HG02870 (cell line): ENCODE results near the gene SERTAD4.

Source experiments
- ATAC-seq: cut with Tn5 transposase; IDR thresholded peaks from one replicate; pipeline ENCODE4 v1.9.1; 2021; ENCODE audit warnings: mild to moderate bottlenecking, moderate library complexity; ENCODE audit not compliant: unreplicated experiment

SERTAD4 gene

GRCh38 chr1:210231846-210232510 is 618 bp upstream of the SERTAD4 start:
- no peak for ATAC-seq

DNA sequence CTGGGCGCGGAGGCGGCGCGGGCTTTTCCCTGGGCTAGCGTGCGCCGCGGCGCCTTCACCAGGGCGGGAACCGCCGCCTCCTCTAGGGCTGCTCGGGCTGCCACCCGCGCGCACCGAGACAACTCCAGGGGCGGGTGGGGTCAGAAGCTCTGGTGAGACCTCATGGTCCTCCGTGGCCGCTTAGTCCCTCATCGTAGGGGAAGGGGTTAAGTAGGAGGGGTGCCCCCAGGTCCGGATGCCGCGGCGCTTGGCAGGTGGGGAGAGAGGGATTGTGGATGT is 559 bp downstream of the SERTAD4 start:
- no peak for ATAC-seq

GRCh38 chr1:210233495-210234328 is 1.1 kb downstream of the SERTAD4 start:
- ATAC-seq: no peak

DNA sequence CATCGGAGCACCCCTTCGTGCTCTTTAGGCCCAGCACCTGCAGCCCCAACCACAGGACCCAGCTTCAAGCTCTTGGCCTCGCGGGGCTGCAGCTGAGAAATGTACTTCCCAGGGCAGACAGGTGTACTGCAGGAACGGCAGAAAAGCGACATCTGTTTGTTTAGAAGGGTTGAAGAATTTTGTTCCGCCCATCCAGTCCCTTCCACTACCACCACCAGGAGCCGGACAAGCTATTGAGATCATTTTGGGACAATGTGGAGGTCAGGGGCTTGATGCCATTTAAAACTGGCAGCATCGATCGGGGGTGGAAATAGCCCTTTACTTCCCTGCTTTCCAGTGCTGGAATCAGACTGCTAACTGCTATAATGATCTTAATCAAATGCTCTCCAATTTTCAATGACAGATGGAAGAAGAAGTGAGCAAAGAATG is 1.7 kb downstream of the SERTAD4 start:
- no peak for ATAC-seq

- no peak for ATAC-seq
Observed at GRCh38 chr1:210235363-210236053, 2.9 kb downstream of the SERTAD4 start.

DNA sequence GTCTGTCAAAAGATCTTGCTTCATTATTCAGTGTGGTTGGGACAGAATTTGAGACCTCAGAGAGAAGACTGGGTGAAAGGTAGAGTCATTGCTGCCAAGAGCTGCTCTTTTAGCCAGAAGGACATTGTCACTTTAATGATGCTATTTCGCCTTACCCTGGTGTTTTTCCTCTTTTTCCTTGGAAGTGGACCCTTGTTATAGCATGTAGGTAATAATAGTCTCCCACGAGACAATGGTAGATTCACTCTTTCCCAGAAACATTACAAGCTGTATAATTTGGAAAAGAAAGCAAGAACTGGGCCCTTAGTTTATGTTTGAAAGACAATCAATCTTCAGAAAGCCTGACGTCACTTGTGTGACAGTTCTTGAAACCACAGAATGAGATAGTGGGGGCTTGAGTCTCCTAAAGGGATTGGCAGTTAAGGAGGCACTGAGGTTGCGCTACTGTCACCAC is 3.8 kb downstream of the SERTAD4 start:
- ATAC-seq: no peak

DNA sequence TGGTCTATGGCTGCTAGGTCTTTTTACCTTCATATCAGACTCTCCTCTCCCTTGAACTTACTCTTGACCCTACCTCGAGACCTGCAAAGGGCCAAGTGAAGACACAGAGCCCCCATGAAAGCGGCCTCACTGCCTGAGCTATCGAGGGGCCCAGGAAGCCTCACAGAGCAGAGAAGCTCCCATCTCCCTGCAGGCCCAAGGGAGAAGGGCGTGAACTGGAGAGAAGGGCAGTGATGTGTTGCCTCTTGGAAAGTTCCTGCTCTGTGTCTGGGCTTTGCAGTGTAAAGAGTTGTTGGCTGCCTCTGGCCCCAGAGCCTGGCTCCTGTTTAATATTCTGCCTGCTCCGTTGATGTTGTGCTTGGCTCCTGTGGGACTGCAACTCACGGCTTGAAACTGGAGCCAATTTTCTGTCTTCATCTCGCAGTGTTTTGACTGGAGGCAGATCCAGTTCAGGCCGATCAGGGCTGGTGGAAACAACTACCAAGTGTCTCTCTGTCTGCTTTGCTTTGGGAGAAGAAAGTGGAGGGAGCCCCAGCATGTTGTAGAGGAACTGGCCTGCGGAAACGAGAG is 4.3 kb downstream of the SERTAD4 start:
- no peak for ATAC-seq

DNA sequence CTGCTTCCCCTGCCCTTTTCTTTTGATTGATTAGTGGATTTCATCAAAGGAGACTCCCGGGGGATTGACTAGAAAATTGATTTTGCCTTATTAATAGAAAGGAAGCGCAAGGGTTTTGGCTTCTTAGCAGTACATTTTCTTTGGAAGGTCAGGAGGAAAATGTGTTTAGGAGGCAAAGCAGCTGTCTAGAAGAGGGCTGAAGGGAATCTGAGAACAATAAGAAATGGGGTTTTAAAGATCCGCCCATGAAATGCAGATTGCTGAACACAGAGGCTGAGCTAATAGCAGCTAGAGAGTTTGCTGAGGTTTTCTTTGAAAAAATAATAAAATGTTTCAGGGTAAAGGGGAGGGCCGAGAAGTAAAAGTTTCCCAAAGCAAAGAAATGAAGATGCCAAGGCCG is 4.9 kb downstream of the SERTAD4 start:
- ATAC-seq: no peak

GRCh38 chr1:210237981-210238380 is 5.4 kb downstream of the SERTAD4 start:
- ATAC-seq: no peak

DNA sequence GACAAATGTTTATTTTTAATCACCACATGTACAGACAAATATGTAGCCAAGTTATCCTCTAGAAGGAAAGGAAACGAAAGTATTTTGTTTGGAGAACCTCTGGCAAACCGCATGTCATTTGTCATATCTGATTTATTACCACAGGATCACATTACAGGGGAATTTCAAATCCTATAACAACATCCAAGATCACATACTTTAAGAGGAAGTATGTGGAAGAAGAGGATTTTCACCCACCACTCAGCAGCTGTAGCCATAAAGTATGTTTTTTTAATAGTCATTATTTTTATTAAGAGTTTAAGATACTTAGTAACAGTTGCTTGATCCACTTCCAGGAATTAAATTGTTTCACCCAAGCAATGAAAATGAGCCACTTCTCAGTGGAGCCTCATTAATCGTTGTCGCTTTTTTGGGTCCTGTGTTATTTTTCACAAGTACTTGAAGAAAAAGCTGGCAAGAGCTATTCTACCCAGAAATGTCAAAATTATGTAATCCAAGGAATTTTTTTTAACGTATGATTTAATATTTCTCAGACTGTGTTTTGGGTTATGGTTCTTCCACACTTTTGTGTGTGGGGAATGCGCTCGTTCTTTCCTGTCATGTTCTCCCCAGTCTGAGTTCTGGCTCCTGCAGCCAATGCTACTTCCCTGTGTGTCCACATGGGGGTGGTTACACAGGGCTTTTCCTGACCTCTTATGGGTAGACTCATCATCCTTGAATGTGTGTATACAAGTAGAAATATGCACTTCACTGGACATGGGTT is 6.9 kb downstream of the SERTAD4 start:
- no peak for ATAC-seq

GRCh38 chr1:210241121-210241520 is 8.5 kb downstream of the SERTAD4 start:
- ATAC-seq: no peak

- no peak for ATAC-seq
Observed at GRCh38 chr1:210244746-210245367, 12.3 kb downstream of the SERTAD4 start.

DNA sequence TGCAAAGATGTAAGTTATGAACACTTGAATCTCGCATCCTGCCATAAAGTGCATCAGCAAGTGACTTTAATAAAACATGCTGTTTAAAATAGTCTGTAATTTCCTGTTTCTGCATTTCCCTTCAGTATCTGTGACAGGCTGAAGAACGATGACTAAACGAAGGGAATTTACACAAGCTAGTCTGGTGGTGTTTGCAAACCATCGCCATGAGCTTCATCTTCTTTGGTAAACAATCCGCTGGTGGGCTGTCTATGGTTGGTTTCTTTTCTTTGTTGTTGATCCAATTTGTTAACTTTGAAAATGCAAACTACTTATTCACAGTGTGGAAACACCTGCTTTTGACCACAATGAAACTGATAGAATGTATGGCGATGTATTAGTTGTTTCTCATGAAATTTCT is 13.9 kb downstream of the SERTAD4 start:
- ATAC-seq: no peak

GRCh38 chr1:210248341-210248740 is 15.7 kb downstream of the SERTAD4 start:
- ATAC-seq: no peak

GRCh38 chr1:210250665-210250997 is 18.0 kb downstream of the SERTAD4 start:
- ATAC-seq: no peak

DNA sequence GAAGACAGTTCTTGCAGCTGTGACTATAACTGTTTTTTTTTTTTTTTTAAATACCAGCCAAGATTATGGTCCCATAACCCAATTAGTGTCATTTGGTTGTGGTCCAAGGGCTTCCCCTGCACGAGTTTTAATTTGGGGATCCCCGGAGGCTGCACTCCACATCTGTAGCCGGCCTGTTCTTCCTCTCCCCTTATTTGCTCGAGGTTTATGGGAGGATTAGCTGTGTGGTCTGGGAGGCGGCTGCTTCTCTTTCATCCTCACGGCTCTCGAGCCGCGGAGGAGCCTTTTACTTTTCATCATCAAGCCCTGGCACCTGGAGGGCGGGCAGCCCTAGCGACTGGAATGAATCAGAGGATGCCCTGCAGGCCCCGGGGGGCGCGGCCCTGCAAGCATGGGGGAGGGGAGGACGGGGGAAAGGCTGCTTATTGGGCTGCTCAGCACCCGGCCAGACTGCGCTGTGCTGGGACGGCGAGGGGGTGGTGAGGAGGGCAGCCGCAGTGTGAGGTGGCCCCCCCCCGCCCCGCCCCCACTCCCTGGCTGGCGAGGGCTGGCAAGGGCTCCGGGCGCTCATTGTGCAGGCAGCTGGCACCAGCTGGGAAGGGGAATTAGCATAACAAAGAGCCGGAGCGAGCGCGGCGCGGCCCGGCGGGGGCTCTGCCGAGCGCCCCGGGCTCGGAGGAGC is 18.5 kb downstream of the SERTAD4 start:
- no peak for ATAC-seq

DNA sequence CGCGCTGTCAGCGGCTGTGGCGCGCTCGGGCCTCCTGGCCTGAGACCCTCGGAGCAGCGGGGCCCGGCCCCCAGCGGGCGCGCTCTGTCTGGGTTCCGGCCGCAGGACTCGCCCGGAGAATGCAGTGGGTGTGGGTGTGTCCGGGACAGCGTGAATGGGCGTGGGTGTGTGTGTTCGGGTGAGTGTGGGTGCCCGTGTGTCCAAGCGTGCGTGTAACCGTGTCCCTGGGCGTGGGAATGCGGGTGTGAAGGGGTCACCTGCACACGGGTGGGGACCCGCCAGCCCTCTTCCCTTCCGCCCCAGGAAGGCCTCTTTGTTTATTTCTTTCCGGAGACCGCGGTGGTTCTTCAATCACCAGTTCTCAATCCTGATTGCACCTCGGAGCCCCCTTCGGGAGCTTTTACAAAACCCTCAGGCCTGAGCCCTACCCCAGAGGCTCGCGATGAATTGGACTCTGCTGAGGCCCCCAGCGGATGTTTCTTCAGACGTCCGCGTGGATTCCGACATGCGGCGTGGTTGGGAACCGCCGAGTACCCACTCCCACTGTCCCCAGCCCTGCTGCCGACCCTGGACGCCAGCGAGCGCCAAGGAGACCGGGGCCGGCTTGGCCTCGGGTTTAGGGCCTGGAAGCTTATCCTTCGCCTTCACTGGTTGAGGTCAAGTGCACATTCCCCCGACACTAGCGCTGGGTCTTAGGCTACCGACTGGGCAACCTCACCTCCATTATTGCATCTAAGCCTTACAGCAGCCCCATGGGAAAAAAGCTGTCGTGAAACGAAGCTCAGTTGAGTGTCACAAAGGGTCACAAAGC is 19.3 kb downstream of the SERTAD4 start:
- no peak for ATAC-seq

- no peak for ATAC-seq
Observed at GRCh38 chr1:210252621-210253051, 20.0 kb downstream of the SERTAD4 start.

DNA sequence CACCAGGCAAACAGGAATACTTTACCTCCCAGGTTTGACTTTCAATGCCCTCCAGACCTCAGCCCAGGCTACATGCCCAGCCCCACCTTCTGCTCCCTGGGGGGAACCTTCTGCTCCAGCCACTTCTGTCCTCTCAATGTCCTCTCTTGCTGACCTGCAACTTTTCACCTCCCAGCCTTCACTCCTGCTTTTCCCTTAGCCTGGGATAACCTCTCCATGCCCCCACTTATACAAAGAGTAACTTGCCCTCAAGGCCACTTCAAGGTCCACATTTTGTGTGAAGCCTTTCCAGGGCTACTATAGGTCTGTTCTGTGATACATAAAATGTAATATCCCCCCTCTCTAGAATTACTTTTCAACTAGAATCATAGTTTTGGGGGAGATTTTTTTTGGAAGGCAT is 21.7 kb downstream of the SERTAD4 start:
- ATAC-seq: no peak
